Progenitor cell of endocrine pancreas (in vitro differentiated cells): ENCODE results near the gene TBC1D22B. TPM values are rescaled to one million over a fixed set of nuclear protein-coding genes. Genes with fewer than 3 reads are reported as not detected.

Source experiments
- DNase-seq: peaks from one replicate; pipeline ENCODE4 v3.0.0; 2021; ENCODE audit warnings: low spot score; ENCODE audit not compliant: unreplicated experiment
- H3K27ac Mint-ChIP-seq: 2 replicates; pipeline ENCODE4 v1.8.0; 2021; ENCODE audit warnings: mild to moderate bottlenecking, moderate library complexity, mixed read lengths
- H3K27me3 Mint-ChIP-seq: 2 replicates; pipeline ENCODE4 v1.8.0; 2021; ENCODE audit warnings: mixed read lengths
- H3K36me3 Mint-ChIP-seq: 2 replicates; pipeline ENCODE4 v1.8.0; 2022; ENCODE audit warnings: mixed read lengths; ENCODE audit not compliant: insufficient read depth
- H3K4me1 Mint-ChIP-seq: 2 replicates; pipeline ENCODE4 v1.8.0; 2021; ENCODE audit warnings: low read depth, mixed read lengths
- H3K4me3 Mint-ChIP-seq: 2 replicates; pipeline ENCODE4 v1.8.0; 2021; ENCODE audit warnings: low read depth, mild to moderate bottlenecking, moderate library complexity, mixed read lengths
- H3K9me3 Mint-ChIP-seq: 2 replicates; pipeline ENCODE4 v1.8.0; 2021; ENCODE audit warnings: low read depth, mixed read lengths
- total RNA-seq: library from RNA; stranded (reverse); gene quantifications from 2 replicates; pipeline ENCODE4 v1.2.1, GENCODE V29; 2021
- TF ChIP-seq, protein P1 (sequence below): fragments of 200-600 bp; sonication (generic); IDR thresholded peaks from one replicate; pipeline ENCODE4 v1.5.0; 2021; ENCODE audit warnings: antibody characterized with exemption, mild to moderate bottlenecking; ENCODE audit not compliant: unreplicated experiment

TBC1D22B gene
- total RNA-seq, 1 donor from 2014 or later, result 17.1 TPM

DNA sequence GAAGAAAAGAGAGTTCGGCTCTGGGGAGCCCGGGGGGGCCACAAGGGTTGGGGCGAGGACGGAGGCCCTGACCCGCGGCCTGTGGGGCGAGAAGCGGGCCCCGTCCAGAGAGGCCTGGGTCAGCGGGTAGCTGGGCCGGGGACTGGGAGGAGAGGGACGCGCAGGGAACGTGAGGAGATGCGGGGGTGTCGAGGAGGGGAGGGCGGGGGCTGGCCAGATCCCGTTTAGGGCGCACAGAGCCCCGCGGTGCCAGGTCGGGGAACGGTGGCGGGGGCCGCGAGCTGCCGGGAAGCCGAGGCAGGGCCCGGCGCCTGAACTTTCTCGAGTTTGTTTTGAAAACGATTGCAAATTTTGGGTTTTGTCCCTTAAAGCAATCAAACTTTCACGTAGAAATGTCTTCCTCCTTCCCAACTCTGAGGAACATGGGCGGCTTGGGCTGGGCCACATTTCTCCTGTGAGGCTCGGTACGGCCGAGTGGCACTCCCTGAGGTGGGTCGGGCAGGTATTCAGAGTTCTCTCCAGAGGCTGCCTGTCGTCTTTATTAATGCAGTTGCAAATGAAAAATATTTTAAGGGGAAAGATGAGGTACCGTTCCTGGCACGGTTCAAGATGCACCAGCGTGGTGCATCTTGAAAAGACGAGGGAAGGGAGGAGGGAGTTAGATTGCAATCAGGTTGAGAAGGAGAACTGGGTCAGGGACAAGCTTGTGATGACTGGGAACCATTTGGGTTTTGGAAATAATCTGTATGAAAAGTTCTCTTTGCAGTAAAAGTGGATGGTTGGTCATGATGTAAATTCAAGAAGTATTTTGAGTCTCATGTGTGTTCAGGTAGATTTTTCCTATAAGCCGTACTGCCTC is 97.2 kb downstream of the TBC1D22B start:
- H3K27ac Mint-ChIP-seq, result peak overlapping the region; percentile 94
- no peaks in the 10 kb centered on the region for H3K9me3 Mint-ChIP-seq
- TF ChIP-seq, protein P1, sequence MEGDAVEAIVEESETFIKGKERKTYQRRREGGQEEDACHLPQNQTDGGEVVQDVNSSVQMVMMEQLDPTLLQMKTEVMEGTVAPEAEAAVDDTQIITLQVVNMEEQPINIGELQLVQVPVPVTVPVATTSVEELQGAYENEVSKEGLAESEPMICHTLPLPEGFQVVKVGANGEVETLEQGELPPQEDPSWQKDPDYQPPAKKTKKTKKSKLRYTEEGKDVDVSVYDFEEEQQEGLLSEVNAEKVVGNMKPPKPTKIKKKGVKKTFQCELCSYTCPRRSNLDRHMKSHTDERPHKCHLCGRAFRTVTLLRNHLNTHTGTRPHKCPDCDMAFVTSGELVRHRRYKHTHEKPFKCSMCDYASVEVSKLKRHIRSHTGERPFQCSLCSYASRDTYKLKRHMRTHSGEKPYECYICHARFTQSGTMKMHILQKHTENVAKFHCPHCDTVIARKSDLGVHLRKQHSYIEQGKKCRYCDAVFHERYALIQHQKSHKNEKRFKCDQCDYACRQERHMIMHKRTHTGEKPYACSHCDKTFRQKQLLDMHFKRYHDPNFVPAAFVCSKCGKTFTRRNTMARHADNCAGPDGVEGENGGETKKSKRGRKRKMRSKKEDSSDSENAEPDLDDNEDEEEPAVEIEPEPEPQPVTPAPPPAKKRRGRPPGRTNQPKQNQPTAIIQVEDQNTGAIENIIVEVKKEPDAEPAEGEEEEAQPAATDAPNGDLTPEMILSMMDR, result no peak
- no peaks in the 10 kb centered on the region for H3K36me3 Mint-ChIP-seq
- H3K4me3 Mint-ChIP-seq, result peak overlapping the region; percentile 92
- peaks cover 24% of the 10 kb centered on the region for H3K4me1 Mint-ChIP-seq
- DNase-seq, result peak; percentile 18
- H3K27me3 Mint-ChIP-seq, result peaks cover 5% of the 10 kb centered on the region

DNA sequence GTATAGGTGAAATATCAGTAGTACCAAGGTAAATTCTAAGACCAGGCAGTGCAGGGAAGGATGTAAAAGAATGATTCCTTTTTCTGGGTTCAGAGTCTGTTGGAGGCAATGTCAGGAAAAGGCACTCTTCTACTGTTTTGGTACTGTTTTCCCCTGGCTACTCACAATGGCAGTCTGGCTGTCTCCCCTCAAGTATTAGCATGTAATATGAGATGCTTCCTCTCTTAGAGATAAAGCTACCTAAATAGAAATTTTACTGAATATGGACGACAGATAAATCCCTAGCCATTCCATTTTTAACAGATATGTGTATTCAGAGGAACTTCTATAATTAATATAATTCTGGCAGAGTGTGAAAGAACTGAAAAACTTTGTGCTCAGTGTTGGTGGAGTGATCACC is 99.7 kb downstream of the TBC1D22B start:
- no peak for DNase-seq
- peaks cover 24% of the 10 kb centered on the region for H3K4me1 Mint-ChIP-seq
- H3K4me3 Mint-ChIP-seq, result no peak overlapping the region
- TF ChIP-seq, protein P1, result no peak
- H3K27ac Mint-ChIP-seq, result no peak overlapping the region
- peaks cover 2% of the 10 kb centered on the region for H3K36me3 Mint-ChIP-seq
- peaks cover 5% of the 10 kb centered on the region for H3K27me3 Mint-ChIP-seq
- no peaks in the 10 kb centered on the region for H3K9me3 Mint-ChIP-seq

DNA sequence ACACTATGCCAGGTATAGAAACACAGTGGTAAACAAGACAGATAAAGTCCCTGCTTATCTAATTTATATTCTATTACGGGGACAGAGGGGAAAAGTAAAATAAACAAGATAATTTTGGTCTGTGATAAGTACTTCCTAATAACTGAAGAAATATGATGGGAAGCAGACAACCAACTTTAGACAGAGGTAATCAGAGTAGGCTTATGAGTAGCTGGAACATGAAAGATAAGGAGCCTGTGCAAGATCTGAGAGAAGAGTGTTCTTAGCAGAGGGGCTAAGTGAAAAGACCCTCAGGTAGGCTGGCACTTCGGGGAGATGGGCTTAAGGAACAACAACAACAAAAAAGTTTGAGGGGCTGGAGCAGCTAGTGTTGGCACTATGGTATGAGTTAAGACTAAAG is 100.3 kb downstream of the TBC1D22B start:
- H3K4me1 Mint-ChIP-seq, result peaks cover 24% of the 10 kb centered on the region
- TF ChIP-seq, protein P1, result no peak
- no peak overlapping the region for H3K4me3 Mint-ChIP-seq
- H3K36me3 Mint-ChIP-seq, result peaks cover 2% of the 10 kb centered on the region
- H3K27ac Mint-ChIP-seq, result no peak overlapping the region
- DNase-seq, result no peak
- peaks cover 5% of the 10 kb centered on the region for H3K27me3 Mint-ChIP-seq
- H3K9me3 Mint-ChIP-seq, result no peaks in the 10 kb centered on the region

DNA sequence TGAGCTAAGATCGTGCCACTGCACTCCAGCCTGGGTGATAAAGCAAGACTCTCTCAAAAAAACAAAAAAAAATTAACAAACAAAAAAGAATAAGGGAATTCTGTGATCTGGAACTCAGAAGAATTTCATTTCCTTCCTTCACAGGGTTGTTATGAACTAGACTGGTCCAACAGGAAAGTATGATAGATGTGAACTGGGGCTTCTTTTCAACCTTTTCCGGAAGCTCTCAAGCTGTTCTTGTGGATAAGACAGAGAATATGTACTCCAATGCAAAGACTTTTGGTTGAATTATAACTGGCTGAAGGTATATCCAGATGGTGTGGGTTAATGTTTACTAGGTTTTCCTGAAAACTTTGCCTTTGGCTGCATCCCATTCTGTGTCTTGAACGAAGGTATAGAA is 101.5 kb downstream of the TBC1D22B start:
- H3K4me1 Mint-ChIP-seq, result peaks cover 21% of the 10 kb centered on the region
- no peak for DNase-seq
- H3K27ac Mint-ChIP-seq, result no peak overlapping the region
- TF ChIP-seq, protein P1, result no peak
- peaks cover 2% of the 10 kb centered on the region for H3K36me3 Mint-ChIP-seq
- H3K27me3 Mint-ChIP-seq, result no peaks in the 10 kb centered on the region
- H3K9me3 Mint-ChIP-seq, result no peaks in the 10 kb centered on the region
- no peak overlapping the region for H3K4me3 Mint-ChIP-seq

DNA sequence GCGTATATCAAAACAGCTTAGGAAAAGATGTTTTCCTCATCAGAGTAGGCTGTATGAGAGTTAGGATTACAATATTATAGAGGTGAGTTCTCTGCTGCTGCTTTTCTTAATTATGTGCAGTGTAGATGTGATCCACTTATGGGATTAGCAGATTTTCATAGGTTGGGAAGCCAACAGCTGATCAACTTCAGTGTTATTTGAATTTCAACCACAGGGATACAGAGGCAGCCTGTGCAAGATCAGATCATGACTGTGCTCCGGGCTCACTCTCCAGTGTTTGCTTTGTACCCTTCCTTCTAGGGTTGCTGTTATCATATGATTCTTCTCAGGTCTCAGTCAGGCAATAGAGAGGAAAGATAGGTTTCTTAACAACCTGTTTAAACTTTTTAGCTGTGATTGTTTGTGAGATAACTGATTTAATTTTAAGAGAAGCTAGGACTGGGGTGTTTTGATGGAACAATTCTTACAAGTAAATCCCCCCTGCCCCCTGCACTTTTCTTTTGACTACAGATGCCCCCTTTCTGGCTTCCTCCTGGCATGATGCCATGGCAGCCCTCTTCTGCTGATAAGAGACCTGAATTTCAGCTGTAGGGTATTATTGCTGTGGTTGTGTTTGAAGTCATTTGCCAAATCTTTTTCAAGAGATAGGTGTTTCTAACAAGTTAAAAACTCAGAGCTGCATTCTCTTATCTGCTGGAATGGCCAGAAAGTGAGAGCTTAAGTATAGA is 104.7 kb downstream of the TBC1D22B start:
- TF ChIP-seq, protein P1, result no peak
- Mint-ChIP-seq H3K9me3 (no peaks in the 10 kb centered on the region), H3K27me3 (no peaks in the 10 kb centered on the region), H3K36me3 (peaks cover 4% of the 10 kb centered on the region), H3K27ac (no peak overlapping the region), H3K4me1 (peaks cover 18% of the 10 kb centered on the region), H3K4me3 (no peak overlapping the region)
- DNase-seq, result no peak
